CD8-positive, alpha-beta memory T cell (primary cell): ENCODE measurements around the gene CDC6. TPM values are rescaled to one million over a fixed set of nuclear protein-coding genes. Genes with fewer than 3 reads are reported as not detected.

Experiments
- CTCF ChIA-PET: fragments of 350-600 bp; sonication (Branson Sonifier 250); formaldehyde crosslinking; loops from one replicate; lab custom pipeline; 2021; ENCODE audit warnings: antibody characterized with exemption; lab: Charles Lee
- POLR2A ChIA-PET: fragments of 350-600 bp; sonication (Branson Sonifier 250); formaldehyde crosslinking; loops from one replicate; lab custom pipeline; 2021; ENCODE audit warnings: antibody characterized with exemption; lab: Charles Lee
- DNase-seq, 5 donors: peaks; one replicate each; pipeline versions ENCODE4 v3.0.0 to v3.0.0-alpha.2; 2020 to 2022; ENCODE audit warnings: mixed read lengths in 1 of 5
- H3K27ac ChIP-seq: one replicate; pipeline ENCODE4 v1.7.0; 2013; ENCODE audit warnings: low read depth, mild to moderate bottlenecking, low read length, moderate library complexity
- H3K27me3 ChIP-seq: 2 replicates; pipeline ENCODE4 v1.7.0; 2013; ENCODE audit warnings: low read length, mild to moderate bottlenecking; ENCODE audit not compliant: insufficient read depth, poor library complexity, severe bottlenecking
- H3K36me3 ChIP-seq: 2 replicates; pipeline ENCODE4 v1.7.0; 2013; ENCODE audit warnings: mild to moderate bottlenecking, low read length, moderate library complexity; ENCODE audit not compliant: insufficient read depth
- H3K4me1 ChIP-seq: 2 replicates; pipeline ENCODE4 v1.7.0; 2013; ENCODE audit warnings: mild to moderate bottlenecking, low read length, moderate library complexity; ENCODE audit not compliant: insufficient read depth
- H3K4me3 ChIP-seq: 2 replicates; pipeline ENCODE4 v1.7.0; 2013; ENCODE audit warnings: mild to moderate bottlenecking, low read length
- H3K9me3 ChIP-seq: 2 replicates; pipeline ENCODE4 v1.7.0; 2013; ENCODE audit warnings: mild to moderate bottlenecking, low read length
- H3K27ac Mint-ChIP-seq, 8 donors: one replicate each; pipeline ENCODE4 v1.8.0; 2020 to 2021; ENCODE audit warnings: mixed read lengths in 8 of 8, mild to moderate bottlenecking in 6 of 8, inconsistent platforms in 3 of 8, moderate library complexity in 3 of 8
- H3K27me3 Mint-ChIP-seq, 2 donors: one replicate each; pipeline ENCODE4 v1.8.0; 2020 to 2021; ENCODE audit warnings: mixed read lengths in 2 of 2, mild to moderate bottlenecking in 1 of 2, moderate library complexity in 1 of 2
- H3K36me3 Mint-ChIP-seq, 3 donors: one replicate each; pipeline ENCODE4 v1.8.0; 2020 to 2021; ENCODE audit warnings: mixed read lengths in 3 of 3, inconsistent platforms in 1 of 3, mild to moderate bottlenecking in 1 of 3
- H3K4me1 Mint-ChIP-seq, 3 donors: one replicate each; pipeline ENCODE4 v1.8.0; 2020 to 2021; ENCODE audit warnings: mixed read lengths in 3 of 3, inconsistent platforms in 1 of 3, mild to moderate bottlenecking in 1 of 3
- H3K4me3 Mint-ChIP-seq, 7 donors: one replicate each; pipeline ENCODE4 v1.8.0; 2020 to 2021; ENCODE audit warnings: mixed read lengths in 7 of 7, mild to moderate bottlenecking in 6 of 7, moderate library complexity in 4 of 7, inconsistent platforms in 2 of 7
- H3K9me3 Mint-ChIP-seq, 5 donors: one replicate each; pipeline ENCODE4 v1.8.0; 2020 to 2022; ENCODE audit warnings: mixed read lengths in 5 of 5, mild to moderate bottlenecking in 3 of 5, moderate library complexity in 2 of 5, inconsistent platforms in 1 of 5
- polyA plus RNA-seq: library from polyadenylated mRNA; unstranded; fragments of 300-500 nt; fragmentation: Illumina TruSeq; gene quantifications from one replicate; pipeline ENCODE4 v1.2.3, GENCODE V29; 2021
- total RNA-seq, 2 experiments: library from RNA; stranded (reverse); gene quantifications; one replicate each; pipeline ENCODE4 v1.2.3, GENCODE V29; 2021

Gene CDC6
- 100 to 1,000 TPM; 107 to 110 TPM for total RNA-seq
- 0.49 TPM for polyA plus RNA-seq

DNA sequence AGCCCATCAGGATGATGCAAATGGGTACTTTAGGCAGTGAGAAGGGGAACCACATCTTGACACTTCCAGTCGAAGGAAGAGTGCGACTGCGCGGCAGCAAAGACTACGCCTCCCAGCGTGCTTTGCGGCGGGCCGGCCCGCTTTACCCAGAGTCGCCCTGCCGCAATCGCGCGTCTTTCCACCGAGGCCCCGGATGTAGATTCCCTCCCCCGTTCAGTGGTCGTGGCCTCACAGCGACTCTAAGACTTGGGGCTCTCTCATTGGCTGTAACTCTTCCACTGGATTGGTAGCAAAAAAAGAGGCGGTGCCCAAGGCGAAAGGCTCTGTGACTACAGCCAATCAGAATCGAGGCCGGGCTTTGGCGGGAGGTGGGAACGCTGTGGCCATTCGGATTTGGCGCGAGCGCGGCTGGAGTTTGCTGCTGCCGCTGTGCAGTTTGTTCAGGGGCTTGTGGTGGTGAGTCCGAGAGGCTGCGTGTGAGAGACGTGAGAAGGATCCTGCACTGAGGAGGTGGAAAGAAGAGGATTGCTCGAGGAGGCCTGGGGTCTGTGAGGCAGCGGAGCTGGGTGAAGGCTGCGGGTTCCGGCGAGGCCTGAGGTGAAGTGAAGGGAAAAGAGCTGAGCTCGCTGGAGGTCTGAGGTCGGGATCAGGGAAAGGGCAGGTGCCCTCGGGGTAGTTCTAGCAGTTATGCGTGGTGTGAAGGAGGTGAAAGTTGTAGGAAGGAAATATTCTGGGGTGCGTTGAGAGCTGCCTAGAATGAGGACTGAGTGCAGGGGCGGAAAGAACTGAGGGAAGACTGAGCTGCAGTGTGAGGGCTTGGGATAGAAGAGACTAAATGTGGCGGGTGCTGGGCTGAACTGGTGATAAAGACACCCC lies at the start of gene CDC6:
Gene CDC6, plus strand, starts transcription at position 386 of the 876 bp plus-strand sequence. CDS start 1,542 bp downstream, outside the sequence.
- POLR2A ChIA-PET = interaction anchor here (2.1 kb wide), 1 partner anchor 31 kb away, joined by 4 read pairs; no protein-coding TSS in a partner anchor
- Histone ChIP-seq H3K4me3 (peak within 1 kb of the TSS; percentile 93), H3K27ac (peak within 1 kb of the TSS; percentile 64), H3K9me3 (no peaks in the 10 kb centered on the region), H3K36me3 (no peaks in the 10 kb centered on the region), H3K4me1 (peaks cover 11% of the 10 kb centered on the region), H3K27me3 (no peaks in the 10 kb centered on the region)
- H3K9me3 Mint-ChIP-seq = no peaks in the 10 kb centered on the region
- H3K27ac Mint-ChIP-seq = peak within 1 kb of the TSS; percentile 61 to 97 (median 90)
- DNase-seq = peak; percentile 97 to 99 (median 98)
- CTCF ChIA-PET = interaction anchor here (1.0 to 1.5 kb wide), 2 partner anchors 67 to 86 kb away, joined by 3 to 4 read pairs; no protein-coding TSS in a partner anchor
- H3K36me3 Mint-ChIP-seq = peaks cover 0 to 5% (median 0%) of the 10 kb centered on the region in 3 donors
- H3K4me1 Mint-ChIP-seq = peaks cover 21 to 35% (median 35%) of the 10 kb centered on the region in 3 donors
- H3K4me3 Mint-ChIP-seq = peak within 1 kb of the TSS; percentile 89 to 99 (median 97)
- no peaks in the 10 kb centered on the region for H3K27me3 Mint-ChIP-seq

GRCh38 chr17:40241252-40241834 lies 46.3 kb upstream of the CDC6 start:
- H3K9me3 Mint-ChIP-seq = no peaks in the 10 kb centered on the region
- H3K4me1 Mint-ChIP-seq = peaks cover 40 to 61% (median 44%) of the 10 kb centered on the region in 3 donors
- H3K4me1 ChIP-seq = peaks cover 13% of the 10 kb centered on the region
- POLR2A ChIA-PET = no interaction called here
- CTCF ChIA-PET = interaction anchor here (1.5 kb wide), 1 partner anchor 165 kb away, joined by 3 read pairs; no protein-coding TSS in a partner anchor
- H3K27me3 ChIP-seq = no peaks in the 10 kb centered on the region
- H3K4me3 Mint-ChIP-seq = no peak overlapping the region
- no peak overlapping the region for H3K4me3 ChIP-seq
- no peak overlapping the region for H3K27ac ChIP-seq
- H3K36me3 ChIP-seq = no peaks in the 10 kb centered on the region
- H3K36me3 Mint-ChIP-seq = peaks cover 0 to 46% (median 4%) of the 10 kb centered on the region in 3 donors
- no peak for DNase-seq
- no peaks in the 10 kb centered on the region for H3K27me3 Mint-ChIP-seq
- H3K27ac Mint-ChIP-seq = peak overlapping the region in 2 of 8 donors; percentile 33 to 44
- no peaks in the 10 kb centered on the region for H3K9me3 ChIP-seq

GRCh38 chr17:40242774-40243173 lies 44.9 kb upstream of the CDC6 start:
- POLR2A ChIA-PET = no interaction called here
- no peaks in the 10 kb centered on the region for H3K27me3 ChIP-seq
- Mint-ChIP-seq H3K9me3 (no peaks in the 10 kb centered on the region), H3K27ac (peak overlapping the region in 5 of 8 donors; percentile 8 to 69 (median 61)), H3K4me1 (peaks cover 40 to 63% (median 42%) of the 10 kb centered on the region in 3 donors), H3K4me3 (no peak overlapping the region), H3K36me3 (peaks cover 0 to 42% (median 4%) of the 10 kb centered on the region in 3 donors), H3K27me3 (no peaks in the 10 kb centered on the region)
- H3K36me3 ChIP-seq = no peaks in the 10 kb centered on the region
- CTCF ChIA-PET = no interaction called here
- DNase-seq = no peak
- peaks cover 13% of the 10 kb centered on the region for H3K4me1 ChIP-seq
- H3K4me3 ChIP-seq = no peak overlapping the region
- H3K9me3 ChIP-seq = no peaks in the 10 kb centered on the region
- no peak overlapping the region for H3K27ac ChIP-seq

- H3K36me3 Mint-ChIP-seq = peaks cover 0 to 43% (median 4%) of the 10 kb centered on the region in 3 donors
- H3K4me1 Mint-ChIP-seq = peaks cover 45 to 70% (median 50%) of the 10 kb centered on the region in 3 donors
- H3K27me3 Mint-ChIP-seq = no peaks in the 10 kb centered on the region
- Histone ChIP-seq H3K36me3 (no peaks in the 10 kb centered on the region), H3K27ac (no peak overlapping the region), H3K4me1 (peaks cover 13% of the 10 kb centered on the region), H3K4me3 (no peak overlapping the region), H3K27me3 (no peaks in the 10 kb centered on the region), H3K9me3 (no peaks in the 10 kb centered on the region)
- no peak for DNase-seq
- H3K9me3 Mint-ChIP-seq = no peaks in the 10 kb centered on the region
- H3K27ac Mint-ChIP-seq = peak overlapping the region in 3 of 8 donors; percentile 17 to 45 (median 44)
- POLR2A ChIA-PET = no interaction called here
- H3K4me3 Mint-ChIP-seq = no peak overlapping the region
- CTCF ChIA-PET = no interaction called here
These were observed 43.9 kb upstream of the CDC6 start for GRCh38 chr17:40243761-40244160.

GRCh38 chr17:40244255-40244654 lies 43.4 kb upstream of the CDC6 start:
- CTCF ChIA-PET = no interaction called here

GRCh38 chr17:40247926-40248495 lies 39.7 kb upstream of the CDC6 start:
- ChIA-PET CTCF (no interaction called here), POLR2A (no interaction called here)
- Mint-ChIP-seq H3K36me3 (peaks cover 0 to 40% (median 3%) of the 10 kb centered on the region in 3 donors), H3K27me3 (no peaks in the 10 kb centered on the region), H3K27ac (no peak overlapping the region), H3K9me3 (no peaks in the 10 kb centered on the region), H3K4me3 (no peak overlapping the region), H3K4me1 (peaks cover 36 to 61% (median 41%) of the 10 kb centered on the region in 3 donors)
- H3K4me3 ChIP-seq = no peak overlapping the region
- peaks cover 6% of the 10 kb centered on the region for H3K4me1 ChIP-seq
- no peak for DNase-seq
- H3K9me3 ChIP-seq = no peaks in the 10 kb centered on the region
- no peaks in the 10 kb centered on the region for H3K27me3 ChIP-seq
- no peaks in the 10 kb centered on the region for H3K36me3 ChIP-seq
- H3K27ac ChIP-seq = no peak overlapping the region

More at GRCh38 chr17:40244255-40244654, 43.4 kb upstream of the CDC6 start:
- peaks cover 0 to 47% (median 4%) of the 10 kb centered on the region in 3 donors for H3K36me3 Mint-ChIP-seq
- no peak for DNase-seq
- POLR2A ChIA-PET = no interaction called here
- Histone ChIP-seq H3K27me3 (no peaks in the 10 kb centered on the region), H3K36me3 (no peaks in the 10 kb centered on the region), H3K4me3 (no peak overlapping the region), H3K4me1 (peaks cover 13% of the 10 kb centered on the region), H3K9me3 (no peaks in the 10 kb centered on the region), H3K27ac (no peak overlapping the region)
- H3K4me1 Mint-ChIP-seq = peaks cover 50 to 74% (median 55%) of the 10 kb centered on the region in 3 donors
- no peak overlapping the region for H3K4me3 Mint-ChIP-seq
- H3K9me3 Mint-ChIP-seq = no peaks in the 10 kb centered on the region
- peak overlapping the region in 6 of 8 donors; percentile 30 to 91 (median 58) for H3K27ac Mint-ChIP-seq
- H3K27me3 Mint-ChIP-seq = no peaks in the 10 kb centered on the region

GRCh38 chr17:40248507-40248906 lies 39.2 kb upstream of the CDC6 start:
- Histone ChIP-seq H3K27me3 (no peaks in the 10 kb centered on the region), H3K36me3 (no peaks in the 10 kb centered on the region), H3K9me3 (no peaks in the 10 kb centered on the region), H3K4me3 (no peak overlapping the region), H3K27ac (no peak overlapping the region), H3K4me1 (peaks cover 6% of the 10 kb centered on the region)
- Mint-ChIP-seq H3K27ac (peak overlapping the region in 2 of 8 donors; percentile 11 to 21), H3K9me3 (no peaks in the 10 kb centered on the region), H3K4me1 (peaks cover 37 to 62% (median 41%) of the 10 kb centered on the region in 3 donors), H3K36me3 (peaks cover 0 to 42% (median 2%) of the 10 kb centered on the region in 3 donors), H3K27me3 (no peaks in the 10 kb centered on the region), H3K4me3 (no peak overlapping the region)
- CTCF ChIA-PET = no interaction called here
- DNase-seq = no peak
- POLR2A ChIA-PET = no interaction called here
